ENCODE results near the gene SPN. TPM values are rescaled to one million over a fixed set of nuclear protein-coding genes. Genes with fewer than 3 reads are reported as not detected.

The SPN gene
- total and polyA plus RNA-seq, 2 of the 4 experiments (the other 2 are of a cell fraction), result not detected

GRCh38 chr16:29698042-29698441 is 35.0 kb downstream of the SPN start:
- H3K9ac ChIP-seq (ENCODE audit: low read depth, low read length), result no peak overlapping the region
- ChIA-PET POLR2A (ENCODE audit: unreplicated experiment) (no interaction called here), CTCF (interaction anchor here (0.7 kb wide), 1 partner anchor 25 kb away, joined by 4 read pairs; no protein-coding TSS in a partner anchor)
- TF ChIP-seq NFE2L2 (IDR thresholded peaks at IDR 0.05; ENCODE audit: low read depth, low read length), result no peak
- TF ChIP-seq CTCF (conservative IDR thresholded peaks at IDR 0.05; ENCODE audit: low read depth, low read length), result no peak
- TF ChIP-seq BHLHE40 (IDR thresholded peaks at IDR 0.05; ENCODE audit: low read depth, low read length), result no peak
- TF ChIP-seq FOS (IDR thresholded peaks at IDR 0.05; ENCODE audit: low read depth, low read length), result no peak
- in situ Hi-C loops (cut with MboI; ENCODE audit: low sequenced_read_pairs) (loop anchor here (10.0 kb wide), 2 partner anchors 63 to 327 kb away; partner anchors contain the start of gene C16orf92), intact Hi-C loops (cut with micrococcal nuclease) (no loop called here), dilution Hi-C loops (cut with HindIII; ENCODE audit: low sequenced_read_pairs, unreplicated experiment) (no loop called here)
- no peak overlapping the region for H3K18ac ChIP-seq (ENCODE audit: low read depth, low read length)
- H2AK9ac ChIP-seq (replicated peaks; ENCODE audit: low read depth, low read length, poor library complexity), result no peak overlapping the region
- no peak overlapping the region for H4K91ac ChIP-seq (ENCODE audit: insufficient read depth, low read depth, low read length)
- H3K4ac ChIP-seq (ENCODE audit: low read depth, low read length), result no peak overlapping the region
- H4K20me1 ChIP-seq (ENCODE audit: insufficient read depth, low read length), result no peaks in the 10 kb centered on the region
- peaks cover 10% of the 10 kb centered on the region; the same call in 1 of the 2 replicates for H3K27me3 ChIP-seq (ENCODE audit: control insufficient read depth, insufficient read depth, low read length)
- no peak overlapping the region for H3K14ac ChIP-seq (replicated peaks; ENCODE audit: low read depth, low read length)
- WGBS, 2 experiments (ENCODE audit: extremely low coverage in 2 of 2, insufficient read length in 1 of 2), result no CpG with 5 or more reads among the region's 2 CpGs
- no peaks in the 10 kb centered on the region for H3K9me3 ChIP-seq (ENCODE audit: control insufficient read depth, insufficient read depth, low read length)
- no peak for ATAC-seq (ENCODE audit: low read depth)
- BruUV-seq (replicated peaks), result no TSS peak
- no peak overlapping the region for H2BK20ac ChIP-seq (ENCODE audit: low read depth, low read length)
- H2AK5ac ChIP-seq (ENCODE audit: low read depth, low read length), result no peak overlapping the region; the same call in 1 of the 2 replicates
- no peak for DNase-seq
- no peaks in the 10 kb centered on the region for H3K4me1 ChIP-seq (ENCODE audit: control insufficient read depth, insufficient read depth, low read length)
- no peak overlapping the region for H2BK5ac ChIP-seq (ENCODE audit: low read depth, low read length, poor library complexity, severe bottlenecking)
- no peaks in the 10 kb centered on the region for H3K36me3 ChIP-seq (ENCODE audit: control insufficient read depth, insufficient read depth, low read length)
- no peak overlapping the region for H3K4me2 ChIP-seq (ENCODE audit: low read depth, low read length)
- no peak overlapping the region for H3K27ac ChIP-seq (ENCODE audit: insufficient read depth, low read length)
- no peak overlapping the region for H2BK15ac ChIP-seq (ENCODE audit: low read depth, low read length)
- no peak overlapping the region for H4K8ac ChIP-seq (ENCODE audit: low read depth in 2 of 2, low read length in 2 of 2)
- H3K9me1 ChIP-seq (ENCODE audit: insufficient read depth, low read length), result no peaks in the 10 kb centered on the region
- H2BK120ac ChIP-seq (ENCODE audit: low read depth, low read length), result no peak overlapping the region
- no peak overlapping the region for H3K23ac ChIP-seq (ENCODE audit: low read depth, low read length)
- H2AFZ ChIP-seq (replicated peaks; ENCODE audit: low read length, poor library complexity), result no peak overlapping the region
- no peaks in the 10 kb centered on the region for H3K79me1 ChIP-seq (ENCODE audit: low read depth in 1 of 2, low read length in 2 of 2)
- no peak overlapping the region for H3K4me3 ChIP-seq (ENCODE audit: insufficient read depth, low read depth, low read length)
- no peak overlapping the region for H4K5ac ChIP-seq (ENCODE audit: low read depth, low read length)
- no peak overlapping the region for H3K56ac ChIP-seq (ENCODE audit: extremely low read depth, insufficient read depth, low read length)

All from IMR-90 (cell line).